Ishikawa (cell line): Measurements from ENCODE around the gene GAS6.

Source experiments
- CEBPB ChIP-seq: IDR thresholded peaks from 2 replicates; pipeline ENCODE4 v1.6.1; 2012
- CREB1 ChIP-seq: IDR thresholded peaks from 2 replicates; pipeline ENCODE4 v1.6.1; 2012; ENCODE audit warnings: low read depth
- EGR1 ChIP-seq: IDR thresholded peaks from 2 replicates; pipeline ENCODE4 v1.6.1; 2012
- EP300 ChIP-seq: IDR thresholded peaks from 2 replicates; pipeline ENCODE4 v1.6.1; 2012; ENCODE audit warnings: borderline replicate concordance
- FOXM1 ChIP-seq: IDR thresholded peaks from 2 replicates; pipeline ENCODE4 v1.6.1; 2012; ENCODE audit warnings: low read depth, borderline replicate concordance
- NFIC ChIP-seq: IDR thresholded peaks from 2 replicates; pipeline ENCODE4 v1.6.1; 2012
- RAD21 ChIP-seq: IDR thresholded peaks from 2 replicates; pipeline ENCODE4 v1.6.1; 2012; ENCODE audit warnings: low read depth
- REST ChIP-seq: IDR thresholded peaks from 2 replicates; pipeline ENCODE4 v1.6.1; 2012; ENCODE audit warnings: low read depth, mild to moderate bottlenecking
- TAF1 ChIP-seq: IDR thresholded peaks from 2 replicates; pipeline ENCODE4 v1.6.1; 2012; ENCODE audit warnings: low read depth, mild to moderate bottlenecking
- TCF12 ChIP-seq: IDR thresholded peaks from 2 replicates; pipeline ENCODE4 v1.6.1; 2012; ENCODE audit warnings: low read depth
- TEAD4 ChIP-seq: IDR thresholded peaks from 2 replicates; pipeline ENCODE4 v1.6.1; 2012
- YY1 ChIP-seq: IDR thresholded peaks from 2 replicates; pipeline ENCODE4 v1.6.1; 2012; ENCODE audit warnings: low read depth
- ZBTB7A ChIP-seq: IDR thresholded peaks from 2 replicates; pipeline ENCODE4 v1.6.1; 2012; ENCODE audit warnings: low read depth
- TF ChIP-seq, protein P1 (sequence below): IDR thresholded peaks from 2 replicates; pipeline ENCODE4 v1.6.1; 2012
- TF ChIP-seq, protein P2 (sequence below): IDR thresholded peaks from 2 replicates; pipeline ENCODE4 v1.6.1; 2012

The GAS6 gene

GRCh38 chr13:113888701-113889330 is 24.9 kb upstream of the GAS6 start:
- TF ChIP-seq REST (no peak), RAD21 (no peak), TEAD4 (no peak)

- TF ChIP-seq NFIC (peak; percentile 59), EP300 (peak; percentile 63; the same call in 1 of the 2 replicates), YY1 (no peak)
- TF ChIP-seq, protein P1, sequence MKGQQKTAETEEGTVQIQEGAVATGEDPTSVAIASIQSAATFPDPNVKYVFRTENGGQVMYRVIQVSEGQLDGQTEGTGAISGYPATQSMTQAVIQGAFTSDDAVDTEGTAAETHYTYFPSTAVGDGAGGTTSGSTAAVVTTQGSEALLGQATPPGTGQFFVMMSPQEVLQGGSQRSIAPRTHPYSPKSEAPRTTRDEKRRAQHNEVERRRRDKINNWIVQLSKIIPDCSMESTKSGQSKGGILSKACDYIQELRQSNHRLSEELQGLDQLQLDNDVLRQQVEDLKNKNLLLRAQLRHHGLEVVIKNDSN = no peak
- TF ChIP-seq, protein P2, sequence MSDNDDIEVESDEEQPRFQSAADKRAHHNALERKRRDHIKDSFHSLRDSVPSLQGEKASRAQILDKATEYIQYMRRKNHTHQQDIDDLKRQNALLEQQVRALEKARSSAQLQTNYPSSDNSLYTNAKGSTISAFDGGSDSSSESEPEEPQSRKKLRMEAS = peak; percentile 50; the same call in 1 of the 2 replicates
Observed at GRCh38 chr13:113887700-113888201, 23.9 kb upstream of the GAS6 start.

DNA sequence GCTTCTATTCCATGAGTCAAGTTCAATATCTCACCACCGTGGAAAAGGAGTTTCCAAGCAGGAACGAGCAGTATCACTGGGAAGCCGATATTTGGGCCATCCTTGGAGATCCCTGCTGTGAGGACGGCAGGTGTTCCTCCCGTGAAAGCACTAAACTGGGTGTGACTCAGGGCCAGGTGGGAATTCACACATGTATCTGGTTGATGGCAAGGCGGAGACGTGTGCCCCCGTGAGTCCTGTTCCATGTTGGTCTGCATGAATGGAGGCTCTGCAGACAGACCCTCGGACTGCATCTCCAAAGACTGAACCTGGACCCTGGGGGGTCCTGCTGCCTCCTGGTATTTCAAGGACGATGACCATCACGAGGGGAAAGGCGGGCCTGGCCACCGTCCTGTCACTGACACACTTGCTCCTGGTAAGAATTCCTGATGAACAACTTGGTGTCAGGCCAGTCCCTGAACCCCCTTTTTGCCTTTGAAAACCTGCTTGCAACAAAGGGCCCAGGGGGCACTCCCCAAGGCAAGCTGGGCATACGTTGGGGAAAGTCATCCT is 22.8 kb upstream of the GAS6 start:
- TF ChIP-seq EGR1 = no peak
- TF ChIP-seq CEBPB = no peak
- no peak for TF ChIP-seq FOXM1
- no peak for TF ChIP-seq EP300
- no peak for TF ChIP-seq RAD21

- TF ChIP-seq, protein P2 = no peak
- TF ChIP-seq CREB1 (no peak), TCF12 (no peak), ZBTB7A (no peak), YY1 (no peak), TEAD4 (no peak), NFIC (no peak), RAD21 (no peak), FOXM1 (no peak), TAF1 (no peak), CEBPB (no peak), REST (no peak), EP300 (no peak), EGR1 (no peak)
- TF ChIP-seq, protein P1 = no peak
Observed at GRCh38 chr13:113884821-113885220, 20.9 kb upstream of the GAS6 start.

GRCh38 chr13:113883921-113884804 is 20.3 kb upstream of the GAS6 start:
- TF ChIP-seq YY1 (no peak), REST (no peak), EGR1 (no peak), EP300 (no peak), NFIC (no peak), CREB1 (no peak), TCF12 (no peak), CEBPB (no peak), ZBTB7A (no peak), RAD21 (no peak), TEAD4 (no peak), FOXM1 (no peak), TAF1 (no peak)
- TF ChIP-seq, protein P2 = no peak
- TF ChIP-seq, protein P1 = no peak
